Caco-2 (cell line): ENCODE data around the gene ABCF2. TPM values are rescaled to one million over a fixed set of nuclear protein-coding genes. Genes with fewer than 3 reads are reported as not detected.

Experiments
- BruUV-seq: library from RNA; stranded (reverse); fragments of 400-500 nt; replicated peaks from 2 replicates; lab custom pipeline; 2021; lab: Mats Ljungman, UMichigan
- CTCF ChIA-PET: fragments of 300-600 bp; sonication (Branson Sonifier 250); formaldehyde crosslinking; loops from one replicate; lab custom pipeline; 2022; ENCODE audit warnings: antibody characterized with exemption; lab: Charles Lee
- POLR2A ChIA-PET: fragments of 300-600 bp; sonication (Branson Sonifier 250); formaldehyde crosslinking; loops from one replicate; lab custom pipeline; 2022; ENCODE audit warnings: antibody characterized with exemption; lab: Charles Lee
- DNase-seq, 2 experiments: peaks; one replicate each; pipeline versions ENCODE4 v3.0.0 to v3.0.0-alpha.2; 2020 to 2022
- H3K27me3 ChIP-seq: replicated peaks from 2 replicates; pipeline ENCODE4 v1.6.0; 2011; ENCODE audit warnings: low read length; ENCODE audit not compliant: control insufficient read depth, insufficient read depth
- H3K36me3 ChIP-seq: 2 replicates; pipeline ENCODE4 v1.5.1; 2011; ENCODE audit warnings: low read length; ENCODE audit not compliant: control insufficient read depth, insufficient read depth
- H3K4me1 ChIP-seq: fragments of 250-450 bp; sonication (Bioruptor Pico); 2 replicates; pipeline ENCODE4 v1.5.1; 2020; ENCODE audit warnings: mild to moderate bottlenecking
- H3K4me3 ChIP-seq: 2 replicates; pipeline ENCODE4 v1.5.1; 2011; ENCODE audit warnings: low read depth, mild to moderate bottlenecking, control low read depth, low read length
- H3K9me3 ChIP-seq: fragments of 250-450 bp; sonication (Bioruptor Pico); 2 replicates; pipeline ENCODE4 v1.5.1; 2020; ENCODE audit warnings: mild to moderate bottlenecking, moderate library complexity
- H3K27ac Mint-ChIP-seq: one replicate; pipeline ENCODE4 v1.8.0; 2022; ENCODE audit warnings: mixed read lengths; ENCODE audit not compliant: unreplicated experiment
- H3K27me3 Mint-ChIP-seq: one replicate; pipeline ENCODE4 v1.8.0; 2022; ENCODE audit warnings: mixed read lengths; ENCODE audit not compliant: insufficient read depth, unreplicated experiment
- H3K36me3 Mint-ChIP-seq: one replicate; pipeline ENCODE4 v1.8.0; 2022; ENCODE audit warnings: mild to moderate bottlenecking, mixed read lengths; ENCODE audit not compliant: insufficient read depth, unreplicated experiment
- H3K4me1 Mint-ChIP-seq: one replicate; pipeline ENCODE4 v1.8.0; 2022; ENCODE audit warnings: low read depth, mixed read lengths; ENCODE audit not compliant: unreplicated experiment
- H3K4me3 Mint-ChIP-seq: one replicate; pipeline ENCODE4 v1.8.0; 2022; ENCODE audit warnings: mild to moderate bottlenecking, moderate library complexity, mixed read lengths; ENCODE audit not compliant: unreplicated experiment
- H3K9me3 Mint-ChIP-seq: one replicate; pipeline ENCODE4 v1.8.0; 2022; ENCODE audit warnings: mixed read lengths; ENCODE audit not compliant: unreplicated experiment
- CTCF ChIP-seq, 2 experiments: fragments of 200-600 bp in 1 of 2; IDR thresholded peaks; 1 replicate in 1 of 2; 2 replicates in 1 of 2; pipeline versions ENCODE4 v1.5.1 to v1.8.0; 2011 to 2022; ENCODE audit warnings: antibody characterized with exemption in 1 of 2, control low read depth in 1 of 2, inconsistent platforms in 1 of 2, low read depth in 1 of 2, low read length in 1 of 2, mild to moderate bottlenecking in 1 of 2, moderate library complexity in 1 of 2; ENCODE audit not compliant: insufficient read depth in 1 of 2, severe bottlenecking in 1 of 2, unreplicated experiment in 1 of 2
- intact Hi-C: fragments of 100-400 bp; cut with micrococcal nuclease; formaldehyde crosslinking; loops from one replicate; pipeline ENCODE4 v1.10.0; 2022; ENCODE audit not compliant: unreplicated experiment
- total RNA-seq: library from RNA; stranded (reverse); gene quantifications from 2 replicates; pipeline ENCODE4 v1.2.3, GENCODE V29; 2022

ABCF2 gene
- total RNA-seq, 1 experiment from 2014 or later = 57.8 TPM

- no peaks in the 10 kb centered on the region for H3K27me3 Mint-ChIP-seq
Observed at GRCh38 chr7:151248346-151249033, 21.5 kb upstream of the ABCF2 start, which contains the start of gene SMARCD3. Gene SMARCD3, minus strand, starts transcription at chr7:151248694. Its CDS starts 132 bp downstream, at chr7:151248562.

GRCh38 chr7:151247611-151248345, 20.8 kb upstream of the ABCF2 start:
- Histone ChIP-seq H3K27me3 (no peaks in the 10 kb centered on the region), H3K9me3 (no peaks in the 10 kb centered on the region), H3K4me1 (peaks cover 27% of the 10 kb centered on the region), H3K36me3 (no peaks in the 10 kb centered on the region), H3K4me3 (peak overlapping the region; percentile 66)
- no TSS peak for BruUV-seq
- TF ChIP-seq CTCF (IDR thresholded peaks at IDR 0.05; ENCODE audit: insufficient read depth in 1 of 2, low read depth in 1 of 2, low read length in 1 of 2, severe bottlenecking in 1 of 2, unreplicated experiment in 1 of 2) = no peak
- H3K27ac Mint-ChIP-seq = peak overlapping the region; percentile 51
- peak overlapping the region; percentile 80 for H3K4me3 Mint-ChIP-seq
- no peaks in the 10 kb centered on the region for H3K27me3 Mint-ChIP-seq
- H3K36me3 Mint-ChIP-seq = peaks cover 17% of the 10 kb centered on the region
- H3K4me1 Mint-ChIP-seq = peaks cover 26% of the 10 kb centered on the region
- no peaks in the 10 kb centered on the region for H3K9me3 Mint-ChIP-seq
- peak in 1 of 2 experiments; percentile 48 for DNase-seq
- ChIA-PET CTCF (interaction anchor here (0.6 to 1.6 kb wide), 4 partner anchors 21 to 1100 kb away, joined by 4 to 6 read pairs (median 5); partner anchors contain the start of gene ABCF2), POLR2A (interaction anchor here (0.5 kb wide), 1 partner anchor 11 kb away, joined by 3 read pairs; no protein-coding TSS in a partner anchor)
- intact Hi-C loops = loop anchor here (1.0 to 2.0 kb wide), 3 partner anchors 20 to 75 kb away; partner anchors contain the start of gene ABCF2

More at GRCh38 chr7:151248346-151249033, 21.5 kb upstream of the ABCF2 start, which contains the start of gene SMARCD3:
- no peak for TF ChIP-seq CTCF (IDR thresholded peaks at IDR 0.05; ENCODE audit: insufficient read depth in 1 of 2, low read depth in 1 of 2, low read length in 1 of 2, severe bottlenecking in 1 of 2, unreplicated experiment in 1 of 2)
- H3K4me3 Mint-ChIP-seq = peak within 1 kb of the TSS; percentile 80
- Histone ChIP-seq H3K9me3 (no peaks in the 10 kb centered on the region), H3K27me3 (no peaks in the 10 kb centered on the region), H3K4me3 (peak within 1 kb of the TSS; percentile 66), H3K4me1 (peaks cover 27% of the 10 kb centered on the region), H3K36me3 (no peaks in the 10 kb centered on the region)
- intact Hi-C loops = loop anchor here (1.0 to 2.0 kb wide), 3 partner anchors 21 to 76 kb away; partner anchors contain the start of gene ABCF2
- no peaks in the 10 kb centered on the region for H3K9me3 Mint-ChIP-seq
- H3K4me1 Mint-ChIP-seq = peaks cover 26% of the 10 kb centered on the region
- peaks cover 17% of the 10 kb centered on the region for H3K36me3 Mint-ChIP-seq
- H3K27ac Mint-ChIP-seq = peak within 1 kb of the TSS; percentile 54
- POLR2A ChIA-PET = no interaction called here
- peak; percentile 89 to 90 for DNase-seq
- BruUV-seq = no TSS peak
- CTCF ChIA-PET = interaction anchor here (0.6 to 1.6 kb wide), 3 partner anchors 21 to 1100 kb away, joined by 4 to 6 read pairs (median 5); partner anchors contain the start of gene ABCF2
